Measurements from ENCODE around the gene CHGA.

GRCh38 chr14:92885279-92886061, 37.5 kb upstream of the CHGA start:
- TF ChIP-seq CTCF (IDR thresholded peaks at IDR 0.05; ENCODE audit: low read depth, low read length), result no peak
- no peak for TF ChIP-seq MYC (IDR thresholded peaks at IDR 0.05; ENCODE audit: low read depth, low read length)
- TF ChIP-seq POLR2A (IDR thresholded peaks at IDR 0.05; ENCODE audit: extremely low read depth, insufficient read length), result no peak
